SK-N-SH treated with all-trans-retinoic acid at 6 μM for 48 hours (cell line): ENCODE measurements around the gene GSTA2.

Experiments used
- ATAC-seq: fragments of 200-7000 bp; cut with Tn5 transposase; 3 replicates; pipeline ENCODE4 v1.9.1; 2020; ENCODE audit warnings: mild to moderate bottlenecking, moderate library complexity
- ARNTL ChIP-seq: fragments of 450-650 bp; formaldehyde crosslinking; IDR thresholded peaks from 2 replicates; pipeline ENCODE4 v1.5.0; 2020; ENCODE audit warnings: low read depth, mild to moderate bottlenecking, moderate library complexity, borderline replicate concordance
- BACH2 ChIP-seq: fragments of 250-450 bp; sonication (Bioruptor Pico); IDR thresholded peaks from 2 replicates; pipeline ENCODE4 v1.9.0; 2021; ENCODE audit warnings: mild to moderate bottlenecking, borderline replicate concordance
- CSDC2 ChIP-seq: fragments of 250-450 bp; sonication (Bioruptor Pico); IDR thresholded peaks from 2 replicates; pipeline ENCODE4 v1.5.0; 2020; ENCODE audit warnings: mild to moderate bottlenecking, moderate library complexity
- ESRRG ChIP-seq: fragments of 250-450 bp; sonication (Bioruptor Pico); IDR thresholded peaks from 2 replicates; pipeline ENCODE4 v1.6.1; 2021; ENCODE audit warnings: mild to moderate bottlenecking
- GLIS3 ChIP-seq: fragments of 250-450 bp; sonication (Bioruptor Pico); IDR thresholded peaks from 2 replicates; pipeline ENCODE4 v1.5.0; 2020; ENCODE audit warnings: mild to moderate bottlenecking, moderate library complexity
- ISL1 ChIP-seq: fragments of 250-450 bp; sonication (Bioruptor Pico); IDR thresholded peaks from 2 replicates; pipeline ENCODE4 v2.1.2; 2022; ENCODE audit warnings: mild to moderate bottlenecking, moderate library complexity
- OSR1 ChIP-seq: fragments of 250-450 bp; sonication (Bioruptor Pico); IDR thresholded peaks from 2 replicates; pipeline ENCODE4 v1.8.0; 2022; ENCODE audit warnings: moderate library complexity, mild to moderate bottlenecking, inconsistent platforms
- PPARA ChIP-seq: fragments of 250-450 bp; sonication (Bioruptor Pico); IDR thresholded peaks from 2 replicates; pipeline ENCODE4 v1.5.0; 2020; ENCODE audit warnings: mild to moderate bottlenecking, borderline replicate concordance
- RARB ChIP-seq: fragments of 250-450 bp; sonication (Bioruptor Pico); IDR thresholded peaks from 2 replicates; pipeline ENCODE4 v1.8.0; 2021; ENCODE audit warnings: mild to moderate bottlenecking, moderate library complexity
- SNAI2 ChIP-seq: fragments of 250-450 bp; sonication (Bioruptor Pico); IDR thresholded peaks from 2 replicates; pipeline ENCODE4 v1.5.0; 2020; ENCODE audit warnings: mild to moderate bottlenecking, moderate library complexity
- TOX ChIP-seq: fragments of 250-450 bp; sonication (Bioruptor Pico); IDR thresholded peaks from 2 replicates; pipeline ENCODE4 v1.8.0; 2021; ENCODE audit warnings: mild to moderate bottlenecking, moderate library complexity, borderline replicate concordance
- ZC3H10 ChIP-seq: fragments of 250-450 bp; sonication (Bioruptor Pico); IDR thresholded peaks from 2 replicates; pipeline ENCODE4 v1.5.1; 2021; ENCODE audit warnings: mild to moderate bottlenecking, moderate library complexity
- ZFP3 ChIP-seq: fragments of 250-450 bp; sonication (Bioruptor Pico); IDR thresholded peaks from 2 replicates; pipeline ENCODE4 v1.5.0; 2020; ENCODE audit warnings: mild to moderate bottlenecking, moderate library complexity
- ZFP30 ChIP-seq: fragments of 450-650 bp; formaldehyde crosslinking; IDR thresholded peaks from 2 replicates; pipeline ENCODE4 v1.5.0; 2022; ENCODE audit warnings: mild to moderate bottlenecking, moderate library complexity
- ZNF565 ChIP-seq: fragments of 450-650 bp; formaldehyde crosslinking; conservative IDR thresholded peaks from 2 replicates; pipeline ENCODE4 v1.5.0; 2020; ENCODE audit warnings: low read depth, mild to moderate bottlenecking, moderate library complexity
- ZNF70 ChIP-seq: fragments of 450-650 bp; formaldehyde crosslinking; IDR thresholded peaks from 2 replicates; pipeline ENCODE4 v1.5.0; 2020; ENCODE audit warnings: mild to moderate bottlenecking, moderate library complexity
- ZNF8 ChIP-seq: fragments of 450-650 bp; formaldehyde crosslinking; IDR thresholded peaks from 2 replicates; pipeline ENCODE4 v1.5.0; 2020; ENCODE audit warnings: mild to moderate bottlenecking, moderate library complexity
- TF ChIP-seq, protein P1 (sequence below): fragments of 250-450 bp; sonication (Bioruptor Pico); IDR thresholded peaks from 2 replicates; pipeline ENCODE4 v1.5.1; 2020; ENCODE audit warnings: low read depth, mild to moderate bottlenecking, moderate library complexity
- TF ChIP-seq, protein P2 (sequence below): fragments of 250-450 bp; sonication (Bioruptor Pico); IDR thresholded peaks from 2 replicates; pipeline ENCODE4 v1.8.0; 2020; ENCODE audit warnings: mild to moderate bottlenecking, moderate library complexity, borderline replicate concordance
- TF ChIP-seq, protein P3 (sequence below): fragments of 250-450 bp; sonication (Bioruptor Pico); IDR thresholded peaks from 2 replicates; pipeline ENCODE4 v1.8.0; 2021; ENCODE audit warnings: low read depth, mild to moderate bottlenecking, moderate library complexity, borderline replicate concordance
- TF ChIP-seq, protein P4 (sequence below): fragments of 250-450 bp; sonication (Bioruptor Pico); IDR thresholded peaks from 2 replicates; pipeline ENCODE4 v1.5.1; 2021; ENCODE audit warnings: mild to moderate bottlenecking, moderate library complexity
- TF ChIP-seq, protein P5 (sequence below): fragments of 250-450 bp; sonication (Bioruptor Pico); IDR thresholded peaks from 2 replicates; pipeline ENCODE4 v1.5.0; 2020; ENCODE audit warnings: mild to moderate bottlenecking, moderate library complexity

Gene GSTA2

DNA sequence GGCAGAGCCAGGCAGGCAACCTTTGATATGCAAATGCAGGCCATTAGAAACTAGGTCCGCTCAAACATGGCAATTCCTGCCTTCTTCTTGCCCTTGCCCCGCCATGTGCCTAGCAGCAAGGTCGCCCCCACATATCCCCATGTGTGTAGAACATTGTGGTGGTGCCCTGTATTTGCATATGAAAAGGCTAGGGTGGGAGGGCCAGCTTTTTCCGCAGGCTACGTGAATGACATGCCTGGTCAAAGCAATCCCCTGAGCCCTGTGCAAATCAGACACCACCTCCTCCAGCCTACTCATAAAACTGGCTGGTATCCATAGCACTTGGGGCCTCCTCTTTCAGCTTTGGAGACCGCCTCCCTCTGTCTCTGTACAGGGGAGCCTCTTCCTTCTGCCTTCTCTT lies 31.6 kb downstream of the GSTA2 start:
- ATAC-seq, result no peak
- TF ChIP-seq ZFP30 (no peak), ZNF70 (CRISPR knock-in tag) (no peak), ZNF8 (no peak), PPARA (CRISPR knock-in tag) (no peak), GLIS3 (no peak), BACH2 (CRISPR knock-in tag) (no peak), ZFP3 (CRISPR knock-in tag) (no peak), TOX (CRISPR knock-in tag) (no peak), ZNF565 (no peak), ZC3H10 (no peak), ARNTL (no peak)
- TF ChIP-seq, protein P1, sequence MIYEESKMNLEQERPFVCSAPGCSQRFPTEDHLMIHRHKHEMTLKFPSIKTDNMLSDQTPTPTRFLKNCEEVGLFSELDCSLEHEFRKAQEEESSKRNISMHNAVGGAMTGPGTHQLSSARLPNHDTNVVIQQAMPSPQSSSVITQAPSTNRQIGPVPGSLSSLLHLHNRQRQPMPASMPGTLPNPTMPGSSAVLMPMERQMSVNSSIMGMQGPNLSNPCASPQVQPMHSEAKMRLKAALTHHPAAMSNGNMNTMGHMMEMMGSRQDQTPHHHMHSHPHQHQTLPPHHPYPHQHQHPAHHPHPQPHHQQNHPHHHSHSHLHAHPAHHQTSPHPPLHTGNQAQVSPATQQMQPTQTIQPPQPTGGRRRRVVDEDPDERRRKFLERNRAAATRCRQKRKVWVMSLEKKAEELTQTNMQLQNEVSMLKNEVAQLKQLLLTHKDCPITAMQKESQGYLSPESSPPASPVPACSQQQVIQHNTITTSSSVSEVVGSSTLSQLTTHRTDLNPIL, result no peak
- TF ChIP-seq, protein P2, sequence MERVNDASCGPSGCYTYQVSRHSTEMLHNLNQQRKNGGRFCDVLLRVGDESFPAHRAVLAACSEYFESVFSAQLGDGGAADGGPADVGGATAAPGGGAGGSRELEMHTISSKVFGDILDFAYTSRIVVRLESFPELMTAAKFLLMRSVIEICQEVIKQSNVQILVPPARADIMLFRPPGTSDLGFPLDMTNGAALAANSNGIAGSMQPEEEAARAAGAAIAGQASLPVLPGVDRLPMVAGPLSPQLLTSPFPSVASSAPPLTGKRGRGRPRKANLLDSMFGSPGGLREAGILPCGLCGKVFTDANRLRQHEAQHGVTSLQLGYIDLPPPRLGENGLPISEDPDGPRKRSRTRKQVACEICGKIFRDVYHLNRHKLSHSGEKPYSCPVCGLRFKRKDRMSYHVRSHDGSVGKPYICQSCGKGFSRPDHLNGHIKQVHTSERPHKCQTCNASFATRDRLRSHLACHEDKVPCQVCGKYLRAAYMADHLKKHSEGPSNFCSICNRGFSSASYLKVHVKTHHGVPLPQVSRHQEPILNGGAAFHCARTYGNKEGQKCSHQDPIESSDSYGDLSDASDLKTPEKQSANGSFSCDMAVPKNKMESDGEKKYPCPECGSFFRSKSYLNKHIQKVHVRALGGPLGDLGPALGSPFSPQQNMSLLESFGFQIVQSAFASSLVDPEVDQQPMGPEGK, result no peak
- TF ChIP-seq, all 23 proteins: peak for 0

DNA sequence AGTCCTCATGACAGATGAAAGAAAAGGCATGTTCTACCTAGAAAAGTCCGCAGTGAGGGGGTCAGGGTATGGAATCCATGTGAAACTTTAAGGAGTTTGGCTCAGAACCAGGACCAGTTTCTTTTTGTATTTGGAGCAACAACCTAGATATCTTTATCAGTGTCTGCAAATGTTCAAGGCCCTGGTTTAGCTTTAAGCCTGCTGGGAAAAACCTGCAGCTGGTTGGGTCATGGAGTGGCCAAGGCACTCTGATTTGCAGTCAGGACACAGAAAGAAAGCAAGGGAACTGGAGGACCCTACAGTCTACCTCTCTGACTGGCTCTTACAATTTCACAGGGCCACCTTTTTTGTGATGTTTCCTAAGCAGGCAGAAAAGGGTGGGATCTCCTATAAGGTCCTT lies 33.7 kb downstream of the GSTA2 start:
- TF ChIP-seq RARB (CRISPR knock-in tag), result no peak
- TF ChIP-seq ZNF8, result no peak
- TF ChIP-seq ZNF70 (CRISPR knock-in tag), result no peak
- no peak for TF ChIP-seq ISL1 (CRISPR knock-in tag)
- TF ChIP-seq, protein P3, sequence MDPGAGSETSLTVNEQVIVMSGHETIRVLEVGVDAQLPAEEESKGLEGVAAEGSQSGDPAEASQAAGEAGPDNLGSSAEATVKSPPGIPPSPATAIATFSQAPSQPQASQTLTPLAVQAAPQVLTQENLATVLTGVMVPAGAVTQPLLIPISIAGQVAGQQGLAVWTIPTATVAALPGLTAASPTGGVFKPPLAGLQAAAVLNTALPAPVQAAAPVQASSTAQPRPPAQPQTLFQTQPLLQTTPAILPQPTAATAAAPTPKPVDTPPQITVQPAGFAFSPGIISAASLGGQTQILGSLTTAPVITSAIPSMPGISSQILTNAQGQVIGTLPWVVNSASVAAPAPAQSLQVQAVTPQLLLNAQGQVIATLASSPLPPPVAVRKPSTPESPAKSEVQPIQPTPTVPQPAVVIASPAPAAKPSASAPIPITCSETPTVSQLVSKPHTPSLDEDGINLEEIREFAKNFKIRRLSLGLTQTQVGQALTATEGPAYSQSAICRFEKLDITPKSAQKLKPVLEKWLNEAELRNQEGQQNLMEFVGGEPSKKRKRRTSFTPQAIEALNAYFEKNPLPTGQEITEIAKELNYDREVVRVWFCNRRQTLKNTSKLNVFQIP (CRISPR knock-in tag), result no peak
- no peak for ATAC-seq

DNA sequence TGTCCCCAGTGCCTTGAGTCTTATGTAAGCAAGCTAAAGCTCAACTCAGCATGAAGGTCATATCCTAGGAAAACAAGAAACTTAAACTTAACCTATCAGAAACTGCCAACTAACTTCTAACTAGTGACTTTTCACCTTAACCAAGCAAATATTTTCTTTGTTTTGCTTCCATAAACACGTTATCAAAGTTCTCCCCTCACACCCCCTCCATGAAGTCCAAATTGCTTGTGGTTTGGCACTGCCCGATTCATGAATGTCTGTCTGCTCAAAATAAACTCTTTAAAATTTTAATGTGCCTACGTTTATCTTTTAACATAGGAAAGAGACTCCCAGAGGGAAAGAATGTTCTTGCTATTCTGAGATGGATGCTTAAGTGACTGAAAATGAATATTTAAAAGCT lies 34.9 kb downstream of the GSTA2 start:
- TF ChIP-seq ZNF8 (no peak), OSR1 (CRISPR knock-in tag) (no peak), SNAI2 (CRISPR knock-in tag) (no peak), ARNTL (no peak), ESRRG (CRISPR knock-in tag) (no peak), ZC3H10 (no peak), ZNF70 (CRISPR knock-in tag) (no peak), ZFP30 (no peak), CSDC2 (CRISPR knock-in tag) (no peak), TOX (CRISPR knock-in tag) (no peak), ISL1 (CRISPR knock-in tag) (no peak), ZNF565 (no peak), BACH2 (CRISPR knock-in tag) (no peak), ZFP3 (CRISPR knock-in tag) (no peak), GLIS3 (no peak), PPARA (CRISPR knock-in tag) (no peak)
- TF ChIP-seq, protein P4, sequence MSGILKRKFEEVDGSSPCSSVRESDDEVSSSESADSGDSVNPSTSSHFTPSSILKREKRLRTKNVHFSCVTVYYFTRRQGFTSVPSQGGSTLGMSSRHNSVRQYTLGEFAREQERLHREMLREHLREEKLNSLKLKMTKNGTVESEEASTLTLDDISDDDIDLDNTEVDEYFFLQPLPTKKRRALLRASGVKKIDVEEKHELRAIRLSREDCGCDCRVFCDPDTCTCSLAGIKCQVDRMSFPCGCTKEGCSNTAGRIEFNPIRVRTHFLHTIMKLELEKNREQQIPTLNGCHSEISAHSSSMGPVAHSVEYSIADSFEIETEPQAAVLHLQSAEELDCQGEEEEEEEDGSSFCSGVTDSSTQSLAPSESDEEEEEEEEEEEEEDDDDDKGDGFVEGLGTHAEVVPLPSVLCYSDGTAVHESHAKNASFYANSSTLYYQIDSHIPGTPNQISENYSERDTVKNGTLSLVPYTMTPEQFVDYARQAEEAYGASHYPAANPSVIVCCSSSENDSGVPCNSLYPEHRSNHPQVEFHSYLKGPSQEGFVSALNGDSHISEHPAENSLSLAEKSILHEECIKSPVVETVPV (CRISPR knock-in tag), result no peak
- TF ChIP-seq, protein P3 (CRISPR knock-in tag), result no peak
- TF ChIP-seq, protein P5, sequence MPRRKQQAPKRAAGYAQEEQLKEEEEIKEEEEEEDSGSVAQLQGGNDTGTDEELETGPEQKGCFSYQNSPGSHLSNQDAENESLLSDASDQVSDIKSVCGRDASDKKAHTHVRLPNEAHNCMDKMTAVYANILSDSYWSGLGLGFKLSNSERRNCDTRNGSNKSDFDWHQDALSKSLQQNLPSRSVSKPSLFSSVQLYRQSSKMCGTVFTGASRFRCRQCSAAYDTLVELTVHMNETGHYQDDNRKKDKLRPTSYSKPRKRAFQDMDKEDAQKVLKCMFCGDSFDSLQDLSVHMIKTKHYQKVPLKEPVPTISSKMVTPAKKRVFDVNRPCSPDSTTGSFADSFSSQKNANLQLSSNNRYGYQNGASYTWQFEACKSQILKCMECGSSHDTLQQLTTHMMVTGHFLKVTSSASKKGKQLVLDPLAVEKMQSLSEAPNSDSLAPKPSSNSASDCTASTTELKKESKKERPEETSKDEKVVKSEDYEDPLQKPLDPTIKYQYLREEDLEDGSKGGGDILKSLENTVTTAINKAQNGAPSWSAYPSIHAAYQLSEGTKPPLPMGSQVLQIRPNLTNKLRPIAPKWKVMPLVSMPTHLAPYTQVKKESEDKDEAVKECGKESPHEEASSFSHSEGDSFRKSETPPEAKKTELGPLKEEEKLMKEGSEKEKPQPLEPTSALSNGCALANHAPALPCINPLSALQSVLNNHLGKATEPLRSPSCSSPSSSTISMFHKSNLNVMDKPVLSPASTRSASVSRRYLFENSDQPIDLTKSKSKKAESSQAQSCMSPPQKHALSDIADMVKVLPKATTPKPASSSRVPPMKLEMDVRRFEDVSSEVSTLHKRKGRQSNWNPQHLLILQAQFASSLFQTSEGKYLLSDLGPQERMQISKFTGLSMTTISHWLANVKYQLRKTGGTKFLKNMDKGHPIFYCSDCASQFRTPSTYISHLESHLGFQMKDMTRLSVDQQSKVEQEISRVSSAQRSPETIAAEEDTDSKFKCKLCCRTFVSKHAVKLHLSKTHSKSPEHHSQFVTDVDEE (CRISPR knock-in tag), result no peak
- TF ChIP-seq, protein P1, result no peak
- TF ChIP-seq, all 23 proteins: peak for 0
- ATAC-seq, result no peak
